GM21367 (cell line): ENCODE results near the gene FBXO45.
"Not testable (repeated sequence)": the region's sequence is repeated elsewhere in the genome, so short reads cannot be mapped to it uniquely, and the experiment has no call there.

Experiments used
- ATAC-seq: cut with Tn5 transposase; IDR thresholded peaks from one replicate; pipeline ENCODE4 v1.9.1; 2021; ENCODE audit not compliant: unreplicated experiment

The FBXO45 gene, protein sequence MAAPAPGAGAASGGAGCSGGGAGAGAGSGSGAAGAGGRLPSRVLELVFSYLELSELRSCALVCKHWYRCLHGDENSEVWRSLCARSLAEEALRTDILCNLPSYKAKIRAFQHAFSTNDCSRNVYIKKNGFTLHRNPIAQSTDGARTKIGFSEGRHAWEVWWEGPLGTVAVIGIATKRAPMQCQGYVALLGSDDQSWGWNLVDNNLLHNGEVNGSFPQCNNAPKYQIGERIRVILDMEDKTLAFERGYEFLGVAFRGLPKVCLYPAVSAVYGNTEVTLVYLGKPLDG

GRCh38 chr3:196568246-196569002 lies at the start of gene FBXO45, which contains the start of gene WDR53:
Gene FBXO45 (plus strand): TSS chr3:196568660. CDS start chr3:196568985, 325 bp downstream.
Gene WDR53 (minus strand): TSS chr3:196568554. CDS start chr3:196561475, 7,079 bp downstream.
- ATAC-seq: peak; percentile 88

GRCh38 chr3:196518966-196519717 lies 49.3 kb upstream of the FBXO45 start:
- ATAC-seq: no peak

- ATAC-seq: no peak
These were observed 48.8 kb upstream of the FBXO45 start for GRCh38 chr3:196519718-196520082.

- ATAC-seq: not testable (repeated sequence)
These were observed 47.2 kb upstream of the FBXO45 start for GRCh38 chr3:196521291-196521690.

- no peak for ATAC-seq
These were observed 44.6 kb upstream of the FBXO45 start for GRCh38 chr3:196523841-196524240.

GRCh38 chr3:196524527-196524926 lies 43.9 kb upstream of the FBXO45 start:
- no peak for ATAC-seq

DNA sequence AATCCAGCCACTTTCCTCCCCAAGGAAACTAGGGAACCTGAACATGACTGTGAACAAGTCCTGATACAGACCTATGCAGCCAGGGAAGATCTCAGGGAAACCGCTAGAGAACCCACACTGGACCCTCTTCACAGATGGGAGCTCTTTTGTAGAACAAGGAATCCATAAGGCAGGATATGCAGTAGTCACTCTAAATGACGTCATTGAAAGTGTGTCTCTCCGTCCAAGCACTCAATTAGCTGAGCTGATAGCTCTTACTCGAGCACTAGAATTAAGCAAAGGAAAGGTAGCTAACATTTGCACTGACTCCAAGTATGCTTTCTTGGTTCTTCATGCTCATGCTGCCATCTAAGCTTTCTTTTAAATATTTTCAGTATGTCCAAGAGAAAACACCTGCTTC lies 43.3 kb upstream of the FBXO45 start:
- no peak for ATAC-seq

DNA sequence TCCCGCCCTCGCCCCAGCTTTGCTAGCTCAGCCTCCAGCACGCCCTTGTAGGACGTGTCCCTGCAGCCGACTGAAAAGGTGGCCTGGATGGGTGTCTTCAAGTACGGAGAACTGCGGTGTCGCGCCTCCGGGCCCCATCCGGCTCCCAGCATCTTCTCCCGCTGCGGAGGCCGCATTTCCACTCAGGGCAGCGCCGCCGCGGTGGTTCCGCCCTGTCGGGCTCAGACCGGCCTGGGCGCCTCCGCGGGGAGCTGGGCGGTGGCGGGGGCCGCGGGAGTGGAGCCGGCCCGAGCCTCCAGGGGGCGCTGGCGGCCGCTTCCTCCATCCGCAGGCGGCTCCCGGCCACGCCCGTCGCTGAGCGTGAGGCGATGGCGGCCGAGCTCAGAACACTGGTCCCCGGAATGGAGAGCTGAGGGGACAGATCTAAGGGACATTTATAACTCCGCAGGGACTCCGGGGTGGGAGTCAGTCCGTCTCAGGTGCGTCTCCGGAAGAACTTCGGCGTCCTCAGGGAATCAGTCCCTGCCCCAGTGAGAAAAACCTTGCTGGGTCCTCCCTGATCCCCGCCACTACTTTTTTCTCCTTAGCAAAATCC lies 39.7 kb upstream of the FBXO45 start:
- peak; percentile 72 for ATAC-seq

GRCh38 chr3:196531418-196531817 lies 37.0 kb upstream of the FBXO45 start:
- ATAC-seq: no peak

DNA sequence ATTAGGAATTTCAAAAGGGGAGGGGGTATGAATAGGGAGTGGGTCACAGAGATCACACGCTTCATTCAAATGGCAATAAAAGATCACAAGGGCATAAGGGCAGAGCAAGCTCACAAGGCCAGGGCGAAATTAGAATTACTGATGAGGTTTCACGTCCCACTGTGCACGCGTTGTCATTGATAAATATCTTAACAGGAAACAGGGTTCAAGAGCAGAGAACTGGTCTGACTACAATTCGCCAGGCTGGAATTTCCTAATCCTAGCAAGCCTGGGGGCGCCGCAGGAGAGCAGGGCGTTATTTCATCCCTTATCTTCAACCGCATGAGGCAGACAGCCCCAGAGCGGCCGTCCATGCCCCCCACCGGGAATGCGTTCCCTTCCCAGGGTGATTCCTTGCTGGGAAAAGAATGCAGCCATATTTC lies 35.2 kb upstream of the FBXO45 start:
- no peak for ATAC-seq

GRCh38 chr3:196537319-196537984 lies 31.0 kb upstream of the FBXO45 start:
- ATAC-seq: no peak

- no peak for ATAC-seq
These were observed 26.6 kb upstream of the FBXO45 start for GRCh38 chr3:196541684-196542445.

- ATAC-seq: no peak
These were observed 23.9 kb upstream of the FBXO45 start for GRCh38 chr3:196544491-196544992.

DNA sequence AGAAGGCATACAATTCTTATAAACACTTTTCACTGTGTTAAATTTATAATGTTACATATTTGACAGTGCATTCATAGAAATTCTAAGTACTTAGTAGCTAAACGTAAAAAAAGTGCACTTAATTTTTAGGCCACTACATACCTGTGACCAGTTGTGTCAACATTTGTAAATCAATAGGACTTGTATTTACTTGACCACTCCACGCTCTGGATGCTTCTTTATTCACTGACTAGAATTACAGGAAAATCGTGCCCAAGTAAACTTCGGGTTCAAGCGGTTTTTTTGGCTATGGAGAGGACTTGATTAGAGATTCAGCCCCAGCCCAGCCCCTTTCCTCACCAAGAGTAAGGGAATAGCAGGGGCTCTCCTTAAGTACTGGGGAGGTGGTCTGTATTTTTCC lies 21.9 kb upstream of the FBXO45 start:
- no peak for ATAC-seq

DNA sequence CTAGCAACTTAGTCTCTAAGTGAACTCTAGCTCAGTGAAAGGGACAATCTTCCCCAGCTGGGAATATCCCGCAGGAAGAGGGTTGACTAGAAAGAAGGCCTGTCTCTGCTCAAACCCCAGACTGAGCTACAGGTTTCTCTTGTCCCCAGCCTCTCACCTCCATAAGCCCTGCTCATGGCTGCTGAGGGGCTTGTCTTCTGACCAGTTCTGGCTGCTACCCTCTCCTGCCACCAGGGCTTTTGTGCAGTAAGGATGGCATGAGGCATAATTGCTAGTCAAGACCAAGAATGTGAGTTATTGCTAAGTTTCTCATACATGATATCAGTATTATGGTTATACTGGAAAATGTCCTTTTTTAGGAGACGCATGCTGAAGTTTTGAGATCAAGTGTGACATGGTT lies 21.4 kb upstream of the FBXO45 start:
- no peak for ATAC-seq

DNA sequence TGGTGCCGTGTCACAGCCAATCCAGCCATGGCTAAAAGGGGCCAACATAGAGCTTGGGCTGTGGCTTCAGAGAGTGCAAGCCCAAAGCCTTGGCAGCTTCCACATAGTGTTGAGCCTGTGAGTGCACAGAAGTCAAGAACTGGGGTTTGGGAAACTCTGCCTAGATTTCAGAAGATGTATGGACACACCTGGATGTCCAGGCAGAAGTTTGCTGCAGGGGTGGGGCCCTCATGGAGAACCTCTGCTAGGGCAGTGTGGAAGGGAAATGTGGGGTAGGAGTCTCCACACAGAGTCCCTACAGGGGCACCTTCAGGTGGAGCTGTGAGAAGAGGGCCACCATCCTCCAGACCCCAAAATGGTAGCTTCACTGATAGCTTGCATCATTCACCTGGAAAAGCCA lies 19.1 kb upstream of the FBXO45 start:
- ATAC-seq: not testable (repeated sequence)

- ATAC-seq: not testable (repeated sequence)
These were observed 18.3 kb upstream of the FBXO45 start for GRCh38 chr3:196550172-196550571.

DNA sequence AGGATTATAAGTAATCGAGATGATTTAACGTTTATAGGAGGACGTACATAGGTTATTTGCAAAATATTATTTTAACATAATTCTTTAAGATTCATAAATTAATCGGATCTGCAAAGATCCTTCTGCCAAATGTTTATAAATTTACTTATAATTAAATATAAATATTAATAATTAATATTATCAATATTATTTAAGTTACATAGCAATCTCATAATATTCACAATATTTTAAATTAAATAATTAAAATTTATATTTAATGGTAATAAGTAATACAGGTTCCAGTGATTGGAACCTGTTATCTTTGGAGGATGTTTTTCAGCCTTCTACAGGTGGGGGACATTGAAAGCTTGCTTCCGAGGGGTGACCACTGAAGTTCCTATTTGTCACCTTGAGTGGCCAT lies 16.2 kb upstream of the FBXO45 start:
- no peak for ATAC-seq

DNA sequence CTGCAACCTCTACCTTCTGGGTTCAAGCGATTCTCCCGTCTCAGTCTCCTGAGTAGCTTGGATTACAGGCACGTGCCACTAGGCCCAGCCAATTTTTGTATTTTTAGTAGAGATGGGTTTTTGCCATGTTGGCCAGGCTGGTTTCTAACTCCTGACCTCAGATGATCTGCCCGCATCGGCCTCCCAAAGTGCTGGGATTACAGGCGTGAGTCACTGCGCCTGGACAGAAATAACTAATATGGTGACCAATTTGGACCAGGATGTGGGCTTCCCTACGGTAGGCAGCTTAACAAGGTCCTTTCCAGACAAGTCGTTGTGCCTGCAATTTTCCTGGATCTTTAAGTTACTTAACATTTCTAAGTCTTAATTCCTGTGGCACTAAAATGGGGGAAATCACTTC lies 14.9 kb upstream of the FBXO45 start:
- ATAC-seq: no peak

DNA sequence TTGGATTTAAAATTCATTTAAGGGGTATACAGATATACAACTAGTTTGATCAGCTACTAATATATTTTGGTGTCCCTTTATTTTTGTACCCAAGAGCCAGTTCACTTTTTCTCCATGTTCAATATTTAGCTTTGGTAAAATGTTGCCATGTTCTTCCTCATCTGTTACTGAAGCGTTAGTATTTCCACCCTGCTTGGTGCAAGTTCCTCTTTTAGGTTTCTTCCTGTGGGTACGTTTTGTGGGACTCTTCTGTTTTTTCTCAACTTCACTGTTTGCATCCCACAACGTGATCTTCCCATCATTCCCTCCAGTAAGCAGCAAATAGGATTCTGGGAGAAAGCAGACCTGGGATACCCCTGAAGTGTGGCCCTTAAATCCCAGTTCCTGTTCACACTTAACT lies 14.3 kb upstream of the FBXO45 start:
- ATAC-seq: no peak
